K562 (cell line): ENCODE measurements around the gene PCAT6. TPM values are rescaled to one million over a fixed set of nuclear protein-coding genes. Genes with fewer than 3 reads are reported as not detected.
A peak's percentile ranks its signal among the peaks of the same experiment; 100 is the strongest.

ENCODE experiments used
- ATAC-seq: fragments of 200-7000 bp; cut with Tn5 transposase; 3 replicates; pipeline ENCODE4 v1.9.1; 2020; ENCODE audit warnings: moderate library complexity
- BruUV-seq: library from RNA; stranded (reverse); fragments of 400-500 nt; replicated peaks from 2 replicates; lab custom pipeline; 2021; lab: Mats Ljungman, UMichigan
- CTCF ChIA-PET: fragments of 300-600 bp; formaldehyde crosslinking; extraction: SDS; loops from one replicate; lab custom pipeline; 2021; ENCODE audit warnings: low intra/inter-chr PET ratio; lab: Yijun Ruan, JAX
- POLR2A ChIA-PET: fragments of 300-600, 350-650 bp; sonication (Branson Sonifier 250); formaldehyde crosslinking; extraction: SDS; loops from one replicate; lab custom pipeline; 2021; ENCODE audit warnings: antibody characterized with exemption, inconsistent platforms; lab: Yijun Ruan, JAX
- DNase-seq, 4 experiments: peaks; one replicate each; pipeline versions ENCODE4 v3.0.0 to v3.0.0-alpha.2; 2011 to 2018; ENCODE audit warnings: low spot score in 3 of 4, mixed read lengths in 3 of 4; ENCODE audit errors: extremely low read depth in 1 of 4
- FAIRE-seq: peaks from 2 replicates; lab custom pipeline; 2011; peaks lifted over from hg19 to GRCh38; lab: Jason Lieb, UNC
- H2AFZ ChIP-seq: 2 replicates; pipeline ENCODE4 v1.6.0; 2011; ENCODE audit warnings: low read depth, low read length, control low read depth, inconsistent platforms
- H3K27ac ChIP-seq: fragments of 200-600 bp; 3 replicates; pipeline ENCODE4 v1.8.0; 2011; ENCODE audit warnings: low read depth, mild to moderate bottlenecking, control low read depth, inconsistent platforms, low read length, moderate library complexity, mixed read lengths; ENCODE audit errors: extremely low read depth
- H3K27me3 ChIP-seq, 2 experiments: fragments of 300-600 bp in 1 of 2; 2 replicates in 1 of 2; 3 replicates in 1 of 2; pipeline versions ENCODE4 v1.6.0 to v1.8.0; 2011; ENCODE audit warnings: inconsistent platforms in 2 of 2, low read length in 2 of 2, mild to moderate bottlenecking in 1 of 2, mixed read lengths in 1 of 2, moderate library complexity in 1 of 2; ENCODE audit not compliant: control insufficient read depth in 2 of 2, insufficient read depth in 2 of 2
- H3K36me3 ChIP-seq: fragments of 300-600 bp; 3 replicates; pipeline ENCODE4 v1.8.0; 2011; ENCODE audit warnings: mild to moderate bottlenecking, low read length, inconsistent platforms; ENCODE audit not compliant: control insufficient read depth, insufficient read depth
- H3K4me1 ChIP-seq, 2 experiments: fragments of 200-600 bp in 1 of 2; replicated peaks in 1 of 2; 2 replicates in 1 of 2; 3 replicates in 1 of 2; pipeline versions ENCODE4 v1.5.1 to v1.8.0; 2011; ENCODE audit warnings: inconsistent platforms in 2 of 2, low read length in 2 of 2, mild to moderate bottlenecking in 1 of 2, mixed read lengths in 1 of 2, moderate library complexity in 1 of 2; ENCODE audit not compliant: control insufficient read depth in 2 of 2, insufficient read depth in 2 of 2
- H3K4me2 ChIP-seq: 2 replicates; pipeline ENCODE4 v1.6.1; 2011; ENCODE audit warnings: low read length, control low read depth, inconsistent platforms, mixed read lengths; ENCODE audit not compliant: insufficient read depth
- H3K4me3 ChIP-seq: fragments of 200-600 bp; sonication (generic), shearing (Covaris generic); 2 replicates; pipeline ENCODE4 v1.5.1; 2016; ENCODE audit warnings: control low read depth, inconsistent platforms
- H3K79me2 ChIP-seq: fragments of 200-600 bp; 3 replicates; pipeline ENCODE4 v1.8.0; 2011; ENCODE audit warnings: low read length, inconsistent platforms; ENCODE audit not compliant: control insufficient read depth, insufficient read depth
- H3K9ac ChIP-seq, 2 experiments: 2 replicates each; pipeline versions ENCODE4 v1.6.0 to v1.6.1; 2011; ENCODE audit warnings: low read depth in 2 of 2, low read length in 2 of 2, control low read depth in 1 of 2, inconsistent platforms in 1 of 2, mild to moderate bottlenecking in 1 of 2, mixed read lengths in 1 of 2; ENCODE audit not compliant: insufficient read depth in 1 of 2
- H3K9me1 ChIP-seq: one replicate; pipeline ENCODE4 v1.6.0; 2011; ENCODE audit warnings: inconsistent platforms, mild to moderate bottlenecking, low read length, moderate library complexity; ENCODE audit not compliant: control insufficient read depth, insufficient read depth
- H3K9me3 ChIP-seq: replicated peaks from 2 replicates; pipeline ENCODE4 v1.5.1; 2011; ENCODE audit warnings: low read depth, low read length, inconsistent platforms; ENCODE audit not compliant: control insufficient read depth, insufficient read depth
- H4K20me1 ChIP-seq: replicated peaks from 2 replicates; pipeline ENCODE4 v1.6.1; 2011; ENCODE audit warnings: low read length, inconsistent platforms, mixed read lengths; ENCODE audit not compliant: control insufficient read depth, insufficient read depth
- ARID1B ChIP-seq: fragments of 450-650 bp; IDR thresholded peaks from 2 replicates; pipeline ENCODE4 v1.6.1; 2016; ENCODE audit warnings: antibody characterized with exemption, mild to moderate bottlenecking, inconsistent platforms
- BRCA1 ChIP-seq, 2 experiments: fragments of 450-650 bp in 1 of 2; sonication (generic) in 1 of 2; formaldehyde crosslinking in 1 of 2; IDR thresholded peaks; 2 replicates each; pipeline versions ENCODE4 v1.5.0 to v1.6.1; 2017 to 2020; ENCODE audit warnings: mild to moderate bottlenecking in 1 of 2, missing genetic modification reagents in 1 of 2
- ZBTB5 ChIP-seq: fragments of 450-650 bp; IDR thresholded peaks from 2 replicates; pipeline ENCODE4 v1.6.1; 2017; ENCODE audit warnings: antibody characterized with exemption
- WGBS: fragments of 100-300 bp; shearing (Covaris generic); methylation state at CpG from one replicate; pipeline ENCODE4 v1.1.6; 2016; ENCODE audit warnings: low coverage, mixed read lengths; ENCODE audit not compliant: insufficient coverage; ENCODE audit errors: missing lambda C conversion rate; 5-methylcytosine and 5-hydroxymethylcytosine counted together
- in situ Hi-C: fragments of 300-500 bp; cut with MboI; formaldehyde crosslinking; loops from 4 replicates; pipeline ENCODE4 v1.15.0; 2018; ENCODE audit warnings: inconsistent platforms, mixed read lengths
- intact Hi-C: fragments of 100-400 bp; cut with micrococcal nuclease; formaldehyde crosslinking; loops from 2 replicates; pipeline ENCODE4 v1.14.2; 2022
- polyA plus RNA-seq, 8 experiments: library from polyadenylated mRNA; depleted of rRNA in 4 of 8; stranded (reverse) in 5 of 8; unstranded in 3 of 8; fragments of >200 nt; fragmentation: Nextera tagmentation in 2 of 8; fragmentation: Illumina TruSeq in 1 of 8; extraction: Ambion mirVana in 2 of 8; extraction: Trizol in 1 of 8; gene quantifications; 2 replicates each; pipeline versions ENCODE4 v1.2.1 to v1.2.3, GENCODE V29; 2011 to 2014; ENCODE audit warnings: inconsistent platforms in 1 of 8, missing spikeins in 1 of 8
- total RNA-seq, 7 experiments: library from RNA; depleted of rRNA in 6 of 7; stranded (reverse); fragments of >200 nt in 6 of 7; fragmentation: Illumina TruSeq in 2 of 7; extraction: Trizol in 2 of 7; gene quantifications; 2 replicates each; pipeline versions ENCODE4 v1.2.1 to v1.2.3, GENCODE V29; 2011 to 2021; ENCODE audit warnings: low replicate concordance in 1 of 7

Gene PCAT6
- total and polyA plus RNA-seq, 9 of the 15 experiments (the other 6 are each of a cell fraction or from before 2014, with no cell fraction given) = 0.25 to 2.4 (median 0.54) TPM; not detected in 1

GRCh38 chr1:202858789-202859414 is 48.1 kb downstream of the PCAT6 start:
- DNase-seq (no peak), ATAC-seq (no peak), FAIRE-seq (no peak)
- H3K27me3 ChIP-seq = no peaks in the 10 kb centered on the region; a peak in 2 of 5 replicates
- H3K79me2 ChIP-seq = no peaks in the 10 kb centered on the region
- no peaks in the 10 kb centered on the region for H3K9me3 ChIP-seq
- no peak overlapping the region for H3K4me3 ChIP-seq
- H3K4me1 ChIP-seq = peaks cover 0 to 23% of the 10 kb centered on the region in 2 experiments; a peak in 4 of 5 replicates
- H3K27ac ChIP-seq = no peak overlapping the region
- H2AFZ ChIP-seq = no peak overlapping the region
- ChIA-PET POLR2A (interaction anchor here (0.7 to 3.0 kb wide), 4 partner anchors 15 to 49 kb away, joined by 3 to 12 read pairs (median 4); partner anchors contain the start of gene PCAT6), CTCF (no interaction called here)
- H3K4me2 ChIP-seq = no peak overlapping the region
- no peaks in the 10 kb centered on the region for H4K20me1 ChIP-seq
- no peaks in the 10 kb centered on the region for H3K9me1 ChIP-seq
- 53% methylated on average over 10 of the region's 10 CpGs for WGBS
- in situ Hi-C loops (no loop called here), intact Hi-C loops (no loop called here)
- no TSS peak for BruUV-seq
- no peaks in the 10 kb centered on the region for H3K36me3 ChIP-seq
- peak overlapping the region in 1 of 2 experiments; percentile 15; a peak in 1 of 4 replicates for H3K9ac ChIP-seq
- no peak for TF ChIP-seq ARID1B
- no peak for TF ChIP-seq ZBTB5
- TF ChIP-seq BRCA1 (IDR thresholded peaks at IDR 0.05) = no peak
- no peak for TF ChIP-seq BRCA1 (CRISPR knock-in tag; IDR thresholded peaks at IDR 0.05)
